Epithelial cell of esophagus (primary cell): Measurements from ENCODE around the gene TSC22D4.

Experiments used
- DNase-seq: peaks from one replicate; pipeline ENCODE4 v3.0.0; 2010; ENCODE audit warnings: low read depth
- H3K4me3 ChIP-seq: 2 replicates; pipeline ENCODE4 v1.5.1; 2011; ENCODE audit warnings: mild to moderate bottlenecking, low read length, control low read depth
- TF ChIP-seq, protein P1 (sequence below): IDR thresholded peaks from 2 replicates; pipeline ENCODE4 v1.5.1; 2011; ENCODE audit warnings: low read depth, mild to moderate bottlenecking, low read length, control low read depth, inconsistent platforms; ENCODE audit not compliant: insufficient read depth; ENCODE audit errors: missing control alignments

The TSC22D4 gene

DNA sequence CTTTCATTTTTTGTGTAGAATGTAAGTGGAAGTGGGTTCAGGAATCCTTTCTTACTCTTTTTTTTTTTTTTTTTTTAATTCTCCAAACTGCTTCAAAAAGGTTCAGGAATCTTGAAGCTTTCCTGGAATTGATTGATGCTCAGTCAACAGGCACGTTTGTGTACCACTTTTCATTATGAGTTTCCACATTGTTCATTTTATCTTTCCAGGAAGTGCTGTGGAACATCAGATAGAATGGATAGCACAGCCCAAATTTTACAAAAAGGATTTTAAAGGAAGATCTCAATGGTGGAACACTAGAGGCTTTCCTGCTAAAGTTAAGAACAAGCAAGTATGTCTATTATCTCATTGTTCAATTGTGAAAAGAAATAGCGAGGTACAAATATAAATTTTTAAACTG, 40.8 kb downstream of the TSC22D4 start:
- no peak overlapping the region for H3K4me3 ChIP-seq
- no peak for DNase-seq
- TF ChIP-seq, protein P1, sequence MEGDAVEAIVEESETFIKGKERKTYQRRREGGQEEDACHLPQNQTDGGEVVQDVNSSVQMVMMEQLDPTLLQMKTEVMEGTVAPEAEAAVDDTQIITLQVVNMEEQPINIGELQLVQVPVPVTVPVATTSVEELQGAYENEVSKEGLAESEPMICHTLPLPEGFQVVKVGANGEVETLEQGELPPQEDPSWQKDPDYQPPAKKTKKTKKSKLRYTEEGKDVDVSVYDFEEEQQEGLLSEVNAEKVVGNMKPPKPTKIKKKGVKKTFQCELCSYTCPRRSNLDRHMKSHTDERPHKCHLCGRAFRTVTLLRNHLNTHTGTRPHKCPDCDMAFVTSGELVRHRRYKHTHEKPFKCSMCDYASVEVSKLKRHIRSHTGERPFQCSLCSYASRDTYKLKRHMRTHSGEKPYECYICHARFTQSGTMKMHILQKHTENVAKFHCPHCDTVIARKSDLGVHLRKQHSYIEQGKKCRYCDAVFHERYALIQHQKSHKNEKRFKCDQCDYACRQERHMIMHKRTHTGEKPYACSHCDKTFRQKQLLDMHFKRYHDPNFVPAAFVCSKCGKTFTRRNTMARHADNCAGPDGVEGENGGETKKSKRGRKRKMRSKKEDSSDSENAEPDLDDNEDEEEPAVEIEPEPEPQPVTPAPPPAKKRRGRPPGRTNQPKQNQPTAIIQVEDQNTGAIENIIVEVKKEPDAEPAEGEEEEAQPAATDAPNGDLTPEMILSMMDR = no peak

DNA sequence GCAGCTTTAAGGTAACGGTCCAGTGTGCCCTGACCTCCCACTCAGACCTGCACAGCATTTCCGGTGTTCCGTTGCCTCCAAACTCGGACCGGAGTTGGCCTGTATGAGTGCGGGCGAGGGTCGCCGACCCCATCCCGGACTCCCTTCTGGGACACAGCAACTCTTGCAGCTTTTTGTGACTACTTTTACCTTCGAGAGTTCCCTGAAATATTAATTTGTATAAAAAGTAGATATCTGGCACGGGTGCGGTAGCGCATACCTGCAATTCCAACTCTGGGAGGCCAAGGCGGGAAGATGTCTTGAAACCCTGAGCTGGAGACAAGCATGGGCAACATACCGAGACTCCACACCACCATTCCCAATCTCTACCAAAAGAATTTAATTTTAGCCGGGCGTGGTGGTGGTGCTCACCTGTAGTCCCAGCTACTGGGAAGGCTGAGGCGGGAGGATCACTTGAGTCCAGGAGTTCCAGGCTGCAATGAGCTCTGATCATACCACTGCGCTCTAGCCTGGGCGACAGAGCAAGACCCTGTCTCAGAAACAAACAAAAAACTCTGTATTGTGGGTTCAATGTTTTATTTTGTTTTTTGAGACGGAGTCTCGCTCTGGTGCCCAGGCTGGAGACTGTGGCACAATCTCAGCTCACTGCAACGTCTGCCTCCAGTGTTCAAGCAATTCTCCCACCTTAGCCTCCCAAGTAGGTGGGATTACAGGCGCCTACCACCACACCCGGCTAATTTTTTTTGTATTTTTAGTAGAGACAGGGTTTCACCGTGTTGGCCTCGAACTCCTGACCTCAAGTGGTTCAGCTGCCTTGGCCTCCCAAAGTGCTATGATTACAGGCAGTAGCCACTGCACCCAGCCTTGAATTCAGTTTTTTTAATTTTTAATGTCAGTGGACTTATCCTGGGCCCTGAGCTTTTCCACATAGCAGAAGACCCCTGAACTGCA, 41.6 kb downstream of the TSC22D4 start:
- no peak overlapping the region for H3K4me3 ChIP-seq
- TF ChIP-seq, protein P1 = no peak
- DNase-seq = no peak

DNA sequence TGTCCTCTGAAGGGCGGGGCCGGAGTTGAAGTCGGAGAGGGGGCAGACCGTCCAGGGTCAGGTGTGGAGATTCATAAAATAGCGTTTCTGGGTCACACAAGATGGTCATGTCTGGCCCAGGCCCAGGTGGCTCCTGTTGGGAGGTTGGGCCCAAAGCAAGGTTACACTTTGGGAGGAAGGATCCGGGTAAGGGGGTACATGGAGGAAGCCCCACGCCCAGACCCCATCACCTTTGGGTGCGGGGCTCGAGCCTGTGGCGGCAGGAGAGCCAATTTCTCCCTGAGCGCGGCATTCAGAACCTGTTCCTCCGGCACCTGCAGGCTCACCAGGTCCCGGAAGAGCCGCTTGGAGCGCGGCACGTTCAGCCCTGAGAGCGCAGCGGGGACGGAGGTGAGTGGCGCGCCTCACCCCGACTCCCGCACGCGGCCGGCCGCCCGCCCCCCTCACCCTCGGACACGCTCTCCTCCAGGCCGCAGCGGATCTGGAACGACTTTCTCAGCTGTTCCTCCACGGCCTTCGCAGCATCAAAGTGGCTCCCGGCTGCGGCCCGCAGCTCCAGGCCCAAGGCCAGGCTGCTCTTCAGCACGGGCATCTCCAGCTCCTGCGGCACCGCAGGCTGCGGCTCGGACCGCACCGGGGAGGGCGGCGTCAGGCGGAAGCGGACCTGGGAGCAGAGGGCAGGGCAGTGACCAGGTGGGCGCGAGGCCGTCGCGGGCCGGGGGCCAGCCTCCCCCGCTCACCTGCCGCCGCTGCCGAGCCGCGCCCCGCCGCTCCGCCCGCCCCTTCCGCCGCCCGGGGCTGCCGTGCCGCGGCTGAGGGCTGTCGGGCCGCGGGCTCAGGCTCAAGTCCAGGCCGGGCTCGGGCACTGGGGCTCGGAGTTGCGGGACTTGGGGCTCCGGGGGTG, 43.4 kb downstream of the TSC22D4 start:
- TF ChIP-seq, protein P1 = no peak
- peak overlapping the region; percentile 77 for H3K4me3 ChIP-seq
- DNase-seq = peak; percentile 61

DNA sequence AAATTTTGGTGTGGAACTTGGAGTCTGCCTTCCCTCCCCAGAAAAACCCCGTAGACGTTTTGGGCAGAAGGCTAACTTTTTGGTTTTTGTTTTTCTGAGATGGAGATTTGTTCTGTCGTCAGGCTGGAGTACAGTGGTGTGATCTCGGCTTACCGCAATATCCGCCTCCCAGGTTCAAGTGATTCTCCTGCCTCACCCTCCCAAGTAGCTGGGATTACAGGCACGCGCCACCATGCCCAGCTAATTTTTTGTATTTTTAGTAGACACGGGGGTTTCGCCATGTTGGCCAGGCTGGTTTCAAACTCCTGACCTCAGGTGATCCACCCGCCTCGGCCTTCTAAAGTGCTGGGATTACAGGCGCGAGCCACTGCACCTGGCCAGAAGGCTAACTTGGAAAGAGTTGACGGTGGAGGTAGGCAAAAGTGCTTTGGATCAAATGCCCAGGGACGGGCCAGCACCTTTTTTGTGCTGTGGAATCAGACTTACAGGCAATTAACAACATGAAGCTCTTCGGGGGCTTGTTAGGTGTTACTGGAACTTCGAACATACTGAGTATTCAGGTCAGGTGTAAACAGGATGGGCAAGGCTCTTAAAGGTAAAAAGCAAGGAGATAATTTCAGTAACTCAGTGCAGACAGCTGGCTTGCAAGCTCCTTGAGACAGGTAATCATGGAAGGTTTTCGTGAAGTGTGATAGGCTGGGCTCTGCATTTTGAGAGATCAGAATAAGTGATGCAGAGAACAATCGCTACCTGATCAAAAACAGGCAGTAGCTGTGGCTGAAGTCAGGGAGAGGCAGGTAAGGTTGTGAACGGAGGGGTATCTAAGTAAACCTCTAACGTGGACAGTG, 44.5 kb downstream of the TSC22D4 start:
- no peak for DNase-seq
- TF ChIP-seq, protein P1 = no peak
- peak overlapping the region; percentile 77 for H3K4me3 ChIP-seq

DNA sequence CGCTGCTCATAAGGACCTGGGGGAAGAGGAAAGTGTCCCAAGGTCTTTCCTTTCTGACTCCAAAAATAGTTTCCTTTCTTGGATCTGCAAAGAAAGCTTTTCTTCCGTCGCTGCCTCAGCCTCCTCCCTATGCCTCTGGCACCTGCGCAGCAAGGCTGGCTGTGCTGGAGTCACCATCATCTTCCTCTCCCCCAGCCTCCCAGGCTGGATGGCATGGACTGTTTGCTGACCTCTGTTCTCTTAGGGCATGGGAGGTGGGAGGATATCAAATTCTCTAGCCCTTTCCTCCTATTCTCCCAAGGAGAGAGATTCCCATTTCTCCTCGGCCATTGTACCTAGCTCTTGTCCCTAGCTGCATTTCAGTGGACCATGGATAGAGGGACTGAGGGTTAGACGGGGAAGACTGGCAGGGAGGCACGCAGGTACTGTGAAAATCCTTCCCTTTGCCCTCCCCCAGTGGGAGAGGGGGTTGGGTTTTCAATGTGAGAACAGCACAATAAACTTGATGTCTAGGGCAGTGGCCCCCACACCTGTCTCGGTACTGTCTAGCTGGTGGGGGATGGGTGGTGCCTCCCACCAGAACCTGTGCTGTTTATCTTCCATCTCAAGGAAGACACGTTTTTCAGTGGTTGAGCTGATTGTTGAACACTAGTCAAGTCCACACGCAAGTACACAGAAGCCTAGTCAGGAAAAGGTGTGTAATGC, 45.3 kb downstream of the TSC22D4 start:
- no peak for DNase-seq

More for the DNA sequence above, 45.3 kb downstream of the TSC22D4 start:
- H3K4me3 ChIP-seq = no peak overlapping the region
- TF ChIP-seq, protein P1 = no peak
